ENCODE measurements around the gene WDCP.
"Not testable (repeated sequence)": the region's sequence is repeated elsewhere in the genome, so short reads cannot be mapped to it uniquely, and the experiment has no call there.

The WDCP gene

DNA sequence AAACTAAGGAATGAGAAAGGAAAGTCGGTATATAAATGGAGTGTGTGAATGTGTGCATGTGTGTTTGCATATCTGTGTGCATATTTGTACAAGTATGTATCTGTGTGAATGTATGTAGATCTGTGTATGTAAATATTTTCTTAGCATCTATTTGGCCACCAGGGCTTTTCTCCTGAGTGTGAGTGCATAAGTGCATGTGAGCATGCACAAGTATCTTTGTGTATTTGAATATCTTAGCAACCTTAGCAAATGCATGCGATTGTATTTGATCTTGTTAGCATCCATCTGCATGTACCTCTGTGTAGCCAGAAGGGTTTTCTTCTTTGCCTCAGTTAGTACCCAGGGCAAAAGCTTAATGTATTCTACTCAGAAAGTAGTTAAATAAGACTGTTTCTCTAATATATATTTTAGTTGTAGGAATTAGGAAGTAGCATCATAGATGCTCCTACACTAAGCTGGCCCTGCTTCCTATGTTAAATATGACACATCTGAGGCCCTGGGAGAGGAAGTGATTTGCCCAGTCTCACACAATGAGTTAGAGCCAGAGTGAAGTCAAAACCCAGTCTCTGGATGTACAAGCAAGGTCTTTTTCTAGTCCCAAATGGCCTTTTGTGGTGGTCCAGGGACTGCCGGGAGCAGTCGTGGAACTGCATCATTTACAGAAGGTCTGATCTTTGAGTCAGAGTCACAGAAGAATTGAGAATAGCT lies 11.5 kb upstream of the WDCP start:
- no peak for DNase-seq (ENCODE audit: low read depth)

- no peak for DNase-seq (ENCODE audit: low read depth)
Measured at GRCh38 chr2:24055750-24056149, 8.6 kb upstream of the WDCP start.

DNA sequence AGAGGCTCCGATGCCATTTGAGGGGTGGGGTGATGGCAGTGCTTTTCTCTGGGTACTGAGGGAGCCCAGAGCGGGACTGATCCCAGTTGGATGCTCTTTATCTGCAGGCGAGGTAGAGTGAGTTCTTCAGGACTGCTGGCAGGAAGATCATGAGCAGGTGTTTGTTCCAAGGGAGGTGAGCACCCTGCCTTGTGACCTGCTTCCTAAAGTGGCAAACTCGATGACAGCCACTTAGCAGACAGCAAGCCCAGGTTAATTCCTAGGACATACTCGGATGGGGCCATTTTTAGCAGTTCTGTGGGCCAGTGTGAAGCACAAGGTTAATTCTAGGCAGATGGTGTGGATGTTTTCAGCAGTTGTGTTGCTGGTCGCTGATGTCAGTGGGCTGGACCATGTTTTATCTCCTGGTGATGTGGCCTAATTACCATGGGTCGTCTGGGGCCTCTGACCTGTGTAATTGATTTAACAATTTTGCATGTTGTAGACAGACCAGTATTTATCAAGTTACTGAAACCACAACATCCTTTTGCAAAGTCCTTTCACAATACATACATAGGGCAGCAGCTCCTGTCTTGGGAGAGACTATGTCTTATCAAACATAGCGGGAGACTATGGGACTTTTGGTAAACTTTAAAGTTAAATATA lies 7.3 kb upstream of the WDCP start:
- no peak for DNase-seq (ENCODE audit: low read depth)

DNA sequence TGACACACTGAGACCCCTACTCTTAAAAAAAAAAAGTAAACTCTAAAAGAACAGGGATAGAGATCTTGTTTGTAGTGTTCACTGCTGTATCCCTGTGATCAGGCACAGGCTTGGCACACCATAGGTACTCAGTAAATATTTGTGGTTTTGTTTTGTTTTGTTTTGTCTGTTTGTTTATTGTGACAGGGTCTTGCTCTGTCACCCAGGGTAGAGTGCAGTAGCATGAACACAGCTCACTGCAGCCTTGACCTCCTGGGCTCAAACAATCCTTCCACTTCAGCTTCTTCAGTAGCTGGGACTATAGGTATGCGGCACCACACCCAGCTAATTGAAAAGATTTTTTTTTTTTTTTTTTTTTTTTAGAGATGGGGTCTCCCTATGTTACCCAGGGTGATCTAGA lies 5.8 kb upstream of the WDCP start:
- no peak for DNase-seq (ENCODE audit: low read depth)

GRCh38 chr2:24051833-24052232 lies 4.6 kb upstream of the WDCP start:
- DNase-seq (ENCODE audit: low read depth), result no peak

GRCh38 chr2:24050041-24050979 lies 3.1 kb upstream of the WDCP start:
- DNase-seq (ENCODE audit: low read depth), result no peak

DNA sequence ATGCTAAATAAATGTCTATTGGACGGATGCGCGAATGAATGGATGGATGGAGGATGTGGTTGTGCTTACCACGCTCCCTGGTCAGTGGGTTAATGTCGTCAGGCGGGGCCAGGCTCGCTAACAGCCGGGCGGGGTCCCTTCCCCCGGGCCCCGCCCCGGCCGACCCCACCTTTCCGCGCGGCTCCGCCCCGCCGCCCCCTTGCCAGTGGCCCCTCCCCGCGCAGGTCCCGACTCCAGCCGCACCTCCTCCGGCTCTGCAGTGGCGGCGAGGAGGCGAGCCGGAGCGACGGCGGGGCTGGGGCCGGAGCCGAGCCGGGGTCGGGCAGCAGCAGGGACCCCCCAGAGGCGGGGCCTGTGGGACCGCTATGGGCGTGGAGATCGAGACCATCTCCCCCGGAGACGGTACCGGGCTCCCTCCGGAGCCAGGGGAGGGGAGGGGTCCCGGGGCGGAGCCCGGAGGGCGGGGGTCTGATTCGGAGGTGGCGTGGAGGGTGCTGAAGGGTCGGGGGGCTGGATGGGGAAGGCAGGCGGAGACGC lies 2.4 kb upstream of the WDCP start, which contains the start of gene FKBP1B:
Gene FKBP1B, plus strand, starts transcription at position 257 of the 537 bp plus-strand sequence. Its CDS starts 109 bp downstream, at position 366.
- DNase-seq (ENCODE audit: low read depth), result peak; percentile 34

- DNase-seq (ENCODE audit: low read depth), result no peak
Measured at GRCh38 chr2:24048769-24049484, 1.7 kb upstream of the WDCP start.

GRCh38 chr2:24047703-24048033 lies 477 bp upstream of the WDCP start:
- DNase-seq (ENCODE audit: low read depth), result no peak

DNA sequence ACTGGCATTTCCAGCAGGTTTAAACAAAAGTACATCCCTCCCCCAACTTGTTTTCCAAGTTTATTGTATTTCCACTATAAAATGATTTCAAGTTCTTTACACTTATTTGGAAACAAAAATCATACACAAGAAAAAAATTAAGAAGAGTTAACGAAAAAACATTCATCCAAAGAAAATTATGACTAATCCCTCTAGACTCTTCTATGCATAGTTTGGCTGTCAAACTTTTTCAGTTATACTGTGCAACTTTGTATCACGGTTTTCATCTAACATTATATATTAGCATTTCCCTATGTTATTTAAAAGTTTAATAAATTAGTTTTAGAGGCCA lies 627 bp downstream of the WDCP start:
- DNase-seq (ENCODE audit: low read depth), result no peak

GRCh38 chr2:24045511-24046508 lies 1.4 kb downstream of the WDCP start:
- DNase-seq (ENCODE audit: low read depth), result no peak

- not testable (repeated sequence) for DNase-seq (ENCODE audit: low read depth)
Measured at GRCh38 chr2:24043133-24043532, 4.1 kb downstream of the WDCP start.

DNA sequence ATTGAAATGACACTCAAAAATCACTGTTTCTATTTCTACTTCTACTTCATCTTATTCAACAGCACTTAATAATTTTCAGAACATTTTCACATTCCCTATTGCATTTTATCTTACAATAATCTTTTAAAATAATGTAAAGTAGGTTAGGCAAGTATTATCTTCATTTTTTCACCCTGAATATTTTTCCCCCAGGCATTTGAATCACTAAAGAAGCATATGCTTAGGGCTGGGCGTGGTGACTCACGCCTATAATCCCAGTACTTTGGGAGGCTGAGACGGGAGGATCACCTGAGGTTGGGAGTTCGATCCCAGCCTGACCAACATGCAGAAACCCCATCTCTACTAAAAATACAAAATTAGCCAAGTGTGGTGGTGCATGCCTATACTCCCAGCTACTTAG lies 6.7 kb downstream of the WDCP start:
- no peak for DNase-seq (ENCODE audit: low read depth)

DNA sequence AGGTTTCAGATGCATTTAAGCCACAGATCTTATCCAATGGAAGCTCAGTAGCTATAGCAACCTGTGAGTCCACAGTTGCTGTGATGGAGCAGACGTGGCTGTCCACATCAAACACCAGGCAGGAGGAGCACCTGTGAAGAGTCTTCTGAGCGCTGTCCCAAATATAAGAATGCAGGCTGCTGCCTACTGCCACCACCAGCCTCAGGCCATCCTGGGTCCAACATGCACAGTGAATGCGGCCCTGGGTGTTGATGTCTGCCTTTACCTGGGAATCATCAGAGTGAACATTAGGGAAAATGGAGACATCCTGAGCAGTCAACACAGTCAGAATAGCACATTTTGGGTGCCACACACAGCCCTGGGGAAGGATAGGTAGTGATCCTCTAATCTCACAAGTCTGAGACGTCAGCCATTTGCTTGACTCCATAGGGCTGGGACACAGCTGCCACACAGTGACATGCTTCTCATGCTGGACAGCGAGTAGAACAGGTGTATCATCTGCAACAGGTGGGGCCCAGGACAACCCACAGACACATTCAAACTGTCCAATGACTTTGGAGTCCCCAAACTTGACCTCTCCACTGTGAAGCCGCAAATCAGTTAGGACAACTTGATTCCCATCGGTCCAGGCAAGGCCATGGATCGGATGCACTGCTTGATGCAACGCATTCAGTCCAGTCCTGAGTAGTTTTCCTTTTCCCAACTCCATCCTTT lies 8.2 kb downstream of the WDCP start:
- no peak for DNase-seq (ENCODE audit: low read depth)

DNA sequence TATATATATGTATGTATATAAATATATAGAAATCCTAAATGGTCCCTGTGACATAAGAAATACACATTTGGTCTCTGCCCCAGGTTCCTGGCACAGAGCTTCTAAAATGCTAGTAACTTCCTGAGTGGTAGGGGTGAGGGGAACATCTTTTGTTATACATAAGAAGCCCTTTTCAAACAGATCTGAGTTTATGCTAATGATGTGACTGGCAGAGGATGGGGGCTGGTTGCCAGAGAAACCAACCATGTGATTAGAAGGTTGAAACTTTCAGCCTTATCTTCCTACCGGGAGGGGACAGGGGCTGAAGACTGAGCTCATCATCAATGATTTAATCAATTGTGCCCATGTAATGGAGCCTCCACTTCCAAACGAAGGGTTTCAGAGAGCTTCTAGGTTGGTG lies 21.0 kb downstream of the WDCP start:
- DNase-seq (ENCODE audit: low read depth), result no peak

DNA sequence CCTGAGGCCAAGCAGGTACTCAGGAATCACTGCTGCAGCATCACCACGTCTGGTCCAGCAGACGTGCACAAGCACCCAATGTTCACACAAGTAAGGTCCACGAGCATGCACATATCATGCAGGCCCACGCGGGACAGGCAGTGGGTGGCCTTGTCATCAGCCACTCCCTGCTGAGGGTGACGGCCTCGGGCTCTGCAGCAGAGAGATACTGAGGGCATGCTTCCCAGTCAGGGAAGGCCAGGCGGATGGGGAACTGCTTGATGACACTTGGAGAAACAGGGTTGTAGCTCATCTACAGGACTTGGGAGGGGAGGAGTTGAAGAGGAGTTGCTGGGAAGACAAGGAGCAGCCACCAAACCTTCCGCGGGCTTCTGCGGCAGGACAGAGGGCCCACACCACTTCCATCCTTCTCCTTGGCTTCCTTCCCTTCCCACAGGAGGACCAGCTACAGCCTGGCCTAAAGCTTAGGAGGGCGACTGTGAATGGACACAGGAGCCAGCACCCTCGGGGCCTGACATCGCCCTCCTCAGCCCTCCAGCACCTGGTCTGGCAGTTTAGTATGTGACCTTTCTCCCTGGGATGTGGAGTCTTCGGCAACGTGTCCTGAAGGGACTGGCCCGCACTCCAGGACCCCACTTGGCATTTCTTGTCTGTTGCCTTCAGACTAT lies 22.1 kb downstream of the WDCP start:
- no peak for DNase-seq (ENCODE audit: low read depth)

DNA sequence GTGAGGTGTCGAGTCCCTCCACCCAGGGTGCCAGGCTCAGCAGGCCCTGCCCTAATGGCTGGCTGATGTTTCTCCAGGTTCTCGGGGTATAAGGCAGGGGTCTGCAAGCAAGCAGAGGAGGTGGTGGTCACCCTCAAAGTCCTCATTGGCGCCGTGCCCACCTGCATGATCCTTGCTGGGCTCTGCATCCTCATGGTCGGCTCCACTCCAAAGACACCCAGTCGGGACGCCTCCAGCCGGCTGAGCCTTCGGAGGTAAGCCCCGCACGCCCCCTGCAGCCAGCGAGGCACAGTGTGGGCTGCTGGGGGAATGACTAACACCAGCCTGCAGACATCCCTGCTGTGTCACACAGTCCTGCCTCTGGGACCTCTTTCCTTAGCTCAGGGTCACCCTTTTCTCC lies 23.2 kb downstream of the WDCP start:
- no peak for DNase-seq (ENCODE audit: low read depth)

DNA sequence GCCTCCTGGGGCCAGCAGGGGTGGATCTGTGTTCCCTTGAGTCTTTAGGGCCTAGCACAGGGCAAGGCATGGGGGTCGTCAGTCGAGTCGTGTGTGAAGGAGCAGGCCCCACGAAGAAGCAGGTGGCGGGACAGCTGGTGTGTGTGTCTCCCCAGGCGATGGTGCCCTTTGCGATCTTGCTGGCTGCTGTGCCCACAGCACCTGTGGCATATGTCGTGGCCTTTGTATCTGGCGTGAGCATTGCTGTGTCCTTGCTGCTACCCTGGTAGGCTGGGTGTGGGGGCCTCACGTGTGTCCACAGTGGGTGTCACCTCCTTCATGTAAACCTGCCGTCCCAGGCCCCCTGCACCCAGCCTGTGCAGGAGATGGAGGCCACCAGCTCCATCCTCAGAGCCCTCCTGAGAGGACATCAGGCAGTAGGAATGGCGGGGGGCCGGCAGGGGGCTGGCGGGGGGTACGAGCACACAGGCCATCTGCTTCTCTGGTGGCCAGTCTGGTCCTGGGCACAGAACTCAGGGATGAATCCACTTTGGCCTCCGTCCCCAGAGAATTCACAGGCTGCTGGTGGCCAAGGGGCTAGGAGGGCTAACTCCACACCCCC lies 24.1 kb downstream of the WDCP start:
- no peak for DNase-seq (ENCODE audit: low read depth)

- no peak for DNase-seq (ENCODE audit: low read depth)
Measured at GRCh38 chr2:24022324-24022974, 24.7 kb downstream of the WDCP start.
